ENCODE measurements around the gene TENT5C.

- TF ChIP-seq NFE2L1 (CRISPR knock-in tag; IDR thresholded peaks at IDR 0.05) (no peak), MYBL2 (CRISPR knock-in tag; IDR thresholded peaks at IDR 0.05) (no peak), ATF6 (CRISPR knock-in tag; IDR thresholded peaks at IDR 0.05) (no peak), SP1 (CRISPR knock-in tag; conservative IDR thresholded peaks at IDR 0.05) (no peak), CTCF (IDR thresholded peaks at IDR 0.05) (no peak), ATF3 (CRISPR knock-in tag; conservative IDR thresholded peaks at IDR 0.05) (no peak), ARID4B (CRISPR knock-in tag; IDR thresholded peaks at IDR 0.05; ENCODE audit: borderline replicate concordance) (no peak), ZNF396 (CRISPR knock-in tag; IDR thresholded peaks at IDR 0.05; ENCODE audit: borderline replicate concordance) (no peak), ZNF317 (CRISPR knock-in tag; IDR thresholded peaks at IDR 0.05; ENCODE audit: borderline replicate concordance, low read depth) (no peak), GABPB1 (CRISPR knock-in tag; IDR thresholded peaks at IDR 0.05) (no peak), CDX4 (CRISPR knock-in tag; IDR thresholded peaks at IDR 0.05; ENCODE audit: borderline replicate concordance) (no peak), ETV6 (CRISPR knock-in tag; IDR thresholded peaks at IDR 0.05) (no peak)
Measured at GRCh38 chr1:117675907-117676430, 70.1 kb downstream of the TENT5C start.
